GM12891 (cell line): Measurements from ENCODE around the gene UPK1B.

Experiments used
- DNase-seq: peaks from one replicate; pipeline ENCODE4 v3.0.0; 2011; ENCODE audit warnings: low spot score; ENCODE audit not compliant: insufficient read length
- FAIRE-seq: peaks from 2 replicates; lab custom pipeline; 2011; peaks lifted over from hg19 to GRCh38; lab: Jason Lieb, UNC
- PAX5 ChIP-seq: IDR thresholded peaks from 2 replicates; pipeline ENCODE4 v1.6.1; 2011; ENCODE audit warnings: low read length, moderate library complexity, mild to moderate bottlenecking; ENCODE audit not compliant: insufficient read depth, severe bottlenecking
- POLR2A ChIP-seq: IDR thresholded peaks from 2 replicates; pipeline ENCODE4 v1.6.1; 2011; ENCODE audit warnings: low read depth, low read length, control low read depth
- POLR2AphosphoS5 ChIP-seq: IDR thresholded peaks from 2 replicates; pipeline ENCODE4 v1.6.1; 2011; ENCODE audit warnings: low read depth, low read length, control low read depth
- POU2F2 ChIP-seq: IDR thresholded peaks from 2 replicates; pipeline ENCODE4 v1.6.1; 2011; ENCODE audit warnings: low read depth, mild to moderate bottlenecking, control low read depth, low read length, moderate library complexity
- SPI1 ChIP-seq: IDR thresholded peaks from 2 replicates; pipeline ENCODE4 v1.6.1; 2011; ENCODE audit warnings: low read depth, low read length, control low read depth
- TAF1 ChIP-seq: IDR thresholded peaks from 2 replicates; pipeline ENCODE4 v1.6.1; 2011; ENCODE audit warnings: low read depth, low read length, control low read depth

UPK1B gene

DNA sequence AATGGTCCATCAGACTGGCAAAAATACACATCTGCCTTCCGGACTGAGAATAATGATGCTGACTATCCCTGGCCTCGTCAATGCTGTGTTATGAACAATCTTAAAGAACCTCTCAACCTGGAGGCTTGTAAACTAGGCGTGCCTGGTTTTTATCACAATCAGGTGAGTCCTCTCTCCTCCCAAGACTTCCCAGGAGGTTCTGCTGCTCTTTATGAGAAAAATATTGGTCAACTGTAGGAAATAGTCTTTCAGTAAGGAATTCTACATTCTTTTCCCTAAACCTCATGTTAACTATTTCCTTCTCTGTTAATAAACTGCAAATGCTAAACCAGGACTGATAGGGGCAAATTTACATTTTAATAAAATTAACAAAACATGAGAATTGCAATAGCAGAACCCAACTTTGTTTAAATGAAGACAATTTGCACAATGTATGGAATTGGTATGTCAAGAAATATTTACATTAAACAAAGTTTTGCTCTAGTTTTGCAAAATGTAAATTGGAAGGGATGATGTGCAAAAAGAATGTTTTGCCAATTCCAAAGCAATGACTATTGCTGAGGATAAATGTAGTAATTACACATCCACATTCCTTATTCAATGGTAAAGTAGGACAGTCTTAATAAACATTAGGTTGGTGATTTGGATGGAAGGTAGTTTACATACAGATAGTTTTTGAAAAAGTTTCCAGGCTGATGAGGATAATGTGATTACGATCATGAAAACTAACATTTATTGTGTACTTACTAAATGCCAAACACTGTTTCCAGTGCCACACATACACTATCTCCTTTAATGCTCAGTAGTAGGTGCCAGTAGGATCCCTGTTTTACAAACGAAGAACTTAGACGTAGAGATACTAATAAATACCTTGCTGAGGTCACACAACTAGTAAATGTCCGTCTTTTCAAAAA lies 21.1 kb downstream of the UPK1B start:
- TF ChIP-seq POLR2A: no peak
- TF ChIP-seq PAX5: no peak
- TF ChIP-seq SPI1: no peak
- TF ChIP-seq TAF1: no peak
- no peak for TF ChIP-seq POU2F2
- no peak for TF ChIP-seq POLR2AphosphoS5
- FAIRE-seq (no peak), DNase-seq (no peak)

- FAIRE-seq (no peak), DNase-seq (no peak)
- TF ChIP-seq POLR2A (no peak), SPI1 (no peak), POU2F2 (no peak), POLR2AphosphoS5 (no peak), TAF1 (no peak), PAX5 (no peak)
These were observed 21.7 kb downstream of the UPK1B start for GRCh38 chr3:119195151-119195476.

DNA sequence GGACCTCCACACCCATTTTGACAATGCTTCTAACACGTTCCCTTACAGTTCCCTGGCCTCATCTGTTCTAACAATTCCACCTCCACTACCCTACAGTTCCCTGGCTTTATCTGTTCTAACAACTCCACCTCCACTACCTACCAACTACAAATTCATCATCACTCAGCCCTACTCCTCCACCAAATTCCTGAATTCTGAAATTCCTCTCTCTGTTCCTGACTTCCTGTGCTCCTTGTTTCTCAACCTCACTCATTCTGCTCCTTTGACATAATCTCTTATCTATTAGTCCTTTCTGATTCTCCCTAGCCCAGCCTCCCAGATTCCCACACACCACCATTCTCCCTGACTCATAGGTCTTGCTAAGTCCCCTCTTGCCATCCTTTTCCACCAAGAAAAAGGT lies 22.5 kb downstream of the UPK1B start:
- no peak for TF ChIP-seq POLR2A
- no peak for TF ChIP-seq POU2F2
- DNase-seq: no peak
- no peak for FAIRE-seq

- no peak for DNase-seq
- no peak for FAIRE-seq
- TF ChIP-seq TAF1 (no peak), PAX5 (no peak), SPI1 (no peak), POLR2AphosphoS5 (no peak), POLR2A (no peak), POU2F2 (no peak)
These were observed 31.8 kb downstream of the UPK1B start for GRCh38 chr3:119205209-119205608.

DNA sequence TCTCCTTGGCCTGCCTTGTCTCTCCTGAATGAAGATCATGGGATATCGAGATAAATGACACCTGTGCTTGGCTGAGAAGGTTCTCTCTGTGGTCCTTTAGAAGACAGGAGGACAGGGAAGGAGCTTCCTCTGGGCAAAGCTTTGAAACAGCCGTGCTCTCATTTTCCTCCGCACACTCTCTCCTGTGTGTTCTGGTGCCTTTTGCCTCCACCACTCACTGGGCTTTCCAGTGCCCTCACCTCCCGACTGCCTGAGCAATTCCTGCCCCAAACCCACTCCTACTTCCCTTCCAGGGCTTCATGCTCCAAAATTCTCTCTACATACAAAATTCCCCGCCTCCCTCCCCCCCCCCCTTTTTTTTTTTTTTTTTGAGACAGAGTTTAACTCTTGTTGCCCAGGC lies 32.3 kb downstream of the UPK1B start:
- no peak for FAIRE-seq
- TF ChIP-seq POLR2AphosphoS5 (no peak), POU2F2 (no peak), TAF1 (no peak), SPI1 (no peak), POLR2A (no peak), PAX5 (no peak)
- no peak for DNase-seq

- FAIRE-seq (no peak), DNase-seq (no peak)
- TF ChIP-seq POLR2A (no peak), POLR2AphosphoS5 (no peak), POU2F2 (no peak), PAX5 (no peak), TAF1 (no peak)
These were observed 33.5 kb downstream of the UPK1B start for GRCh38 chr3:119206611-119207511.

DNA sequence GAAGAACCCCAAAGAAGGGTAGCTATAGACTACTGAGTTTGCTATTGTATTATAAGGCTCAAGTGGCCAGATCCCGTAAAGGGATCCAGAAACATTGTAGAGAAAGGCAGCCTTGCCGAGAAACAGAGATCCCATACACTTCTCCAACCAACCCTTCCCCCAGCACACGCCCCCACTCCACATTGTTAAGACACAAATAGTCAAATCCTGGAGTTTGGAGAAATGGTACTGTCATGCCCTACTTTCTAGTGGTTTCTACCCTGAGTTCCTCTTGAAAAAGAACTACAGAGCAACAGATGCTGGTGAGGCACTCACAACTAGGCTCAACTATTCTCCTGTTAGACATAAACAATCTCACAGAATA lies 34.1 kb downstream of the UPK1B start:
- FAIRE-seq: peak; percentile 68
- no peak for DNase-seq
- no peak for TF ChIP-seq SPI1
- TF ChIP-seq POU2F2: no peak
- TF ChIP-seq PAX5: no peak
- TF ChIP-seq POLR2A: no peak
- no peak for TF ChIP-seq POLR2AphosphoS5

GRCh38 chr3:119211193-119211592 lies 37.8 kb downstream of the UPK1B start:
- DNase-seq: no peak
- no peak for TF ChIP-seq SPI1
- no peak for TF ChIP-seq POLR2A
- TF ChIP-seq POU2F2: no peak
- TF ChIP-seq TAF1: no peak
- no peak for TF ChIP-seq POLR2AphosphoS5
- no peak for TF ChIP-seq PAX5
- no peak for FAIRE-seq

DNA sequence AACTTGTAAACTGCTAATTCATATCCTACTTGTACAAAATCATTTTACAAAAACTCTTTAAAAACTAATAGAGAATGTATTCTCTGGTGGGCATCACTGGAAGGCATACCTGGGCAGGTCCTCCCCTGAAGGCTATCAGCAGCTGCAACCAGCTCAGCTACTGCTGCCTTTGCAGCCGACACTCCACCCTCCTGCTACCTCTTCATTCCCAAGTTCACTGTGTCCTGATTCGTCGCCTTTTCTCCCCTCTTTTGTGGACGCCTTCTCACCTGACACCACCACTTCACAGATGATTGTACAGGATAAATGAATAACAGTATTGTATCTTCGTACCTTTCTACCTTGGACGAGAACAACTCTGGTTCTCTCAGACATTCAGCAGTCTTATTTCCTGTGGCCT lies 38.4 kb downstream of the UPK1B start:
- TF ChIP-seq POU2F2 (no peak), TAF1 (no peak), POLR2A (no peak), PAX5 (no peak), POLR2AphosphoS5 (no peak), SPI1 (no peak)
- DNase-seq (no peak), FAIRE-seq (no peak)

DNA sequence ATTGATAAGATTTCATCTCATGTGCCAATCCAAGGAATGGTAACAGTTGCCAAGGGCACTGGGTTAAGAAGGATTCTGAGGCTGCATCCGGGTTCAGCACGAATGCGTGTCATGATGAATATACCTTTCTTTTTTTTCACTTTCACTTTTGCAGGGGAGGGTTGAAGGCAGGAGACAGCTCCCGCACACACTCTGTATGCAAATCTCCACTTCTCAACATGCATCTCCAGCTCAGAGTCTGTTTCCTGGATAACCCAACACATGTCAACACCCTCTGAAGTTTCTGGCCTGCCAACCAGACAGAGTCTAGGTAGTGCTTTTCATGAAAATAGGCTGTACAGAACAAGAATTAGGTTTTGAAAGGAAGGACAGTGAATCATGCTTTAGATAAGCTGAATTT lies 45.7 kb downstream of the UPK1B start:
- no peak for TF ChIP-seq POU2F2
- TF ChIP-seq POLR2A: no peak
- no peak for TF ChIP-seq TAF1
- TF ChIP-seq POLR2AphosphoS5: no peak
- FAIRE-seq (no peak), DNase-seq (no peak)
